Central memory CD8-positive, alpha-beta T cell (primary cell): ENCODE measurements around the gene ECHDC1.
A peak's percentile ranks its signal among the peaks of the same experiment; 100 is the strongest.

Source experiments
- ATAC-seq: fragments of 150-1000 bp; cut with Tn5 transposase; replicated peaks from 2 replicates; pipeline ENCODE4 v1.10.0; 2022; ENCODE audit warnings: mild to moderate bottlenecking, moderate FRiP score, moderate number of reproducible peaks; ENCODE audit not compliant: poor library complexity, severe bottlenecking; ENCODE audit errors: extremely low read depth
- DNase-seq, 2 donors: peaks; one replicate each; pipeline ENCODE4 v3.0.0; 2021; ENCODE audit warnings: low spot score in 2 of 2
- H3K27ac Mint-ChIP-seq: one replicate; pipeline ENCODE4 v1.8.0; 2022; ENCODE audit warnings: low read depth, mild to moderate bottlenecking, moderate library complexity, mixed read lengths
- H3K27me3 Mint-ChIP-seq: one replicate; pipeline ENCODE4 v1.8.0; 2022; ENCODE audit warnings: mixed read lengths
- H3K36me3 Mint-ChIP-seq: one replicate; pipeline ENCODE4 v1.8.0; 2022; ENCODE audit warnings: mild to moderate bottlenecking, moderate library complexity, mixed read lengths; ENCODE audit not compliant: insufficient read depth
- H3K4me1 Mint-ChIP-seq: one replicate; pipeline ENCODE4 v1.8.0; 2022; ENCODE audit warnings: mixed read lengths
- H3K4me3 Mint-ChIP-seq: one replicate; pipeline ENCODE4 v1.8.0; 2022; ENCODE audit warnings: mild to moderate bottlenecking, moderate library complexity, mixed read lengths
- H3K9me3 Mint-ChIP-seq: one replicate; pipeline ENCODE4 v1.8.0; 2022; ENCODE audit warnings: mixed read lengths

The ECHDC1 gene

DNA sequence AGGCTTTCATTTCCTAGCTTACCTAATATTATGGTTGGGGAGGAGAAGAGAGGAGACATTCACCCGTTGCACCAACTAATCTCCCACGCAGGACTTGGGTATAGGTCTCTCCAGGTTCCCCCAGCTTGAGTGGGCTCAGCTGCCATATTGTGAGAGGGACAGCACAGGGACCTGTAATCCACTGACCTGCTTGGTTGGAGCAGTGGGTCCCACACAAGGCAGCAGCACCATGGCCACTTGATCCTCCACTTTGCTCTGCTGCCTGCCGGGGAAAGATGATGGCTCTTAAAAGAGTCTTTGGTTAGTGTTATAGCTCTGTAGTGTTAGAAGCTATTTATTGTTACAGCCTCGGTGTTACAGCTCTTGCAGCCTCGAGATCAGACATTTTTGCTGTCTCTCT is 22.5 kb upstream of the ECHDC1 start:
- Mint-ChIP-seq H3K27me3 (no peaks in the 10 kb centered on the region), H3K27ac (no peak overlapping the region), H3K9me3 (no peaks in the 10 kb centered on the region), H3K4me1 (no peaks in the 10 kb centered on the region), H3K4me3 (no peak overlapping the region), H3K36me3 (no peaks in the 10 kb centered on the region)
- no peak for ATAC-seq
- no peak for DNase-seq

DNA sequence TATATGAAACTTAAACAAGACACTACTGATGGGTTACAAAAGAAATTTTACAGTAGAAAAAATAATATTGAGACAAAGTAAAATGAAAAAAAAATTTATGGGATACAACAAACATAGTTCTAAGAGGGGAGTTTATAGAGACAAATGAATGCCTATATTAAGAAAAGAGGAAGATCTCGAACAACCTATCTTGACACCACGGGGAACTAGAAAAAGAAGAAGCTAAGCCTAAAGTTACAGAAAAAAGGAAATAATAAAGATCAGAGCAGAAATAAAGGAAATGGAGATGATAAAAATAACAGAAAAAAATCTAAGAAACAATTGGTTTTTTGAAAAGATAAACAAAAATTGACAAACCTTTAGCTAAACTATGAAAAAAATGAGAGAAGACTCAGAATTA is 9.1 kb upstream of the ECHDC1 start:
- no peaks in the 10 kb centered on the region for H3K9me3 Mint-ChIP-seq
- H3K36me3 Mint-ChIP-seq: no peaks in the 10 kb centered on the region
- H3K4me1 Mint-ChIP-seq: no peaks in the 10 kb centered on the region
- no peak overlapping the region for H3K27ac Mint-ChIP-seq
- no peak overlapping the region for H3K4me3 Mint-ChIP-seq
- ATAC-seq (no peak), DNase-seq (no peak)
- H3K27me3 Mint-ChIP-seq: no peaks in the 10 kb centered on the region

DNA sequence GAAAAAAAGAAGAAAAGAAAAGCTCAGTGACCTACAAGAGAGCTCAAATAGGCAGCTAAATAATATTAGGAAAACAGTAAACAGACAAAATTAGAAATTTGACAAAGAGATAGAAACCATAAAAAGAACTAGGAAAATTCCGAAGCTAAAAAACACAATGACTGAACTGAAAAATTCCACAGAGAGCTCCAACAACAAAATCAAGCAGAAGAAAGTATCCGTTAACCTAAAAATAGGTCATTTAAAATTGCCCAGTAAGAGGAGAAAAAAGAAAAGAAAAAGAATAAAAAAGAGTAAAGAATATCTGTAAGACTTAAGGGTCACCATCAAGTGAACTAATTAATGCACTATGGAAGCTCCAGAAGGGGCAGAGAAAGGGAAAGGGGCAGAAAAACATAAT is 6.6 kb upstream of the ECHDC1 start:
- Mint-ChIP-seq H3K4me3 (no peak overlapping the region), H3K9me3 (no peaks in the 10 kb centered on the region), H3K36me3 (no peaks in the 10 kb centered on the region), H3K27me3 (no peaks in the 10 kb centered on the region), H3K27ac (no peak overlapping the region), H3K4me1 (no peaks in the 10 kb centered on the region)
- ATAC-seq: no peak
- no peak for DNase-seq

DNA sequence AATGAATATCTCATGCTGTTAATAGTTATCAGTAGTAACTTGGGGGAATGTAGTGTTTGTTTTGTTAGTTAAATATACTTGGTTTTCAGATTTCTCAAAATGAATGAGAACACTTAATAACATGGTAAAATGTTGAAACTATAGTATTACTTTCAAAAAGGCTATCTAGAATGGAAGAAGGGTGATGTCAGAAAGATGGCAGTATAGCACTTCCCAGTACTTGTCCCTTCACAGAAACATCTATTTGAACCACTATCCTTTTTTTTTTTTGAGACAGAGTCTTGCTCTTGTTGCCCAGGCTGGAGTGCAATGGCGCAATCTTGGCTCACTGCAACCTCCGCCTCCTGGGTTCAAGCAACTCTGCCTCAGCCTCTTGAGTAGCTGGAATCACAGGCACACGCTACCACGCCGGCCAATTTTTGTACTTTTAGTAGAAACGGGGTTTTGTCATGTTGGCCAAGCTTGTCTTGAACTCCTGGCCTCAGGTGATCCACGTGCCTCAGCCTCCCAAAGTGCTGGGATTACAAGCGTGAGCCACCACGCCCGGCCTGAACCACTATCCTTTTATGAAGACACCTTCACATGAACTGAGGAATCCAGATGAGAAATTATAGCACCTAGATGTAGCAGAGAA is 4.7 kb upstream of the ECHDC1 start:
- DNase-seq (no peak), ATAC-seq (no peak)
- Mint-ChIP-seq H3K4me3 (no peak overlapping the region), H3K4me1 (no peaks in the 10 kb centered on the region), H3K27me3 (no peaks in the 10 kb centered on the region), H3K27ac (no peak overlapping the region), H3K9me3 (no peaks in the 10 kb centered on the region), H3K36me3 (no peaks in the 10 kb centered on the region)

DNA sequence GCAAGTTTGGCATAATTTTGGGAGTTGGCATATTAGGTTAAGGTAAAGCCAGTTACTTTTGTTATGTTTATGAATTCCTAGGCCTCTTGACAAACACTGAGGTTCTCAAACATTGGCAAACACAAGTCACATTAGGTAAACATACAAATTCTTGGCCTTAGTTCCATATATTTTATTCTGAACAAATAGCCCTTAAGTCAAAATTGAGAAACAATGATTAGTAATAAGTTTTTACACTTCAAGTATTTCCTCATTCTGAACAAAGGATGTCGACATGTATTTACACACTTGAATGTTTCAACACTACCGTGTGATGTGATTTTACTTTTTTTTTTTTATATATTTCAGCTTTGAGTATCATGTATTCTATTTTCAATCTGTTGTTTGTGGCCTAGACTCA is 3.8 kb upstream of the ECHDC1 start:
- ATAC-seq (no peak), DNase-seq (no peak)
- Mint-ChIP-seq H3K4me3 (no peak overlapping the region), H3K4me1 (no peaks in the 10 kb centered on the region), H3K27me3 (no peaks in the 10 kb centered on the region), H3K9me3 (no peaks in the 10 kb centered on the region), H3K27ac (no peak overlapping the region), H3K36me3 (no peaks in the 10 kb centered on the region)

DNA sequence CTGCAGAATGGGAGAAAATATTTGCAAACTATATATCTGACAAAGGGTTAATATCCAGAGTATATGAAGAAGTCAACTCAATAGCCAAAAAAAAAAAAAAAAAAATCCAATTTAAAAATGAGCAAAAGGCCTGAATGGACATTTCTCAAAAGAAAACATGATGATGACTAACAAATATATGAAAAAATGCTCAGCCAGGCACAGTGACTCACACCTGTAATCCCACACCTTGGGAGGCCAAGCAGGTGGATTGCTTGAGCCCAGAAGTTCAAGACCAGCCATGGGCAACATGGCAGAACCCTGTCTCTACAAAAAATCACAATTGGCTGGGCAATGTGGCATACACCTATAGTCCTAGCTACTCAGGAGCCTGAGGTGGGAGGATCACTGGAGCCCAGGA is 2.1 kb upstream of the ECHDC1 start:
- no peaks in the 10 kb centered on the region for H3K9me3 Mint-ChIP-seq
- no peaks in the 10 kb centered on the region for H3K27me3 Mint-ChIP-seq
- no peak overlapping the region for H3K27ac Mint-ChIP-seq
- ATAC-seq (no peak), DNase-seq (no peak)
- no peaks in the 10 kb centered on the region for H3K36me3 Mint-ChIP-seq
- no peaks in the 10 kb centered on the region for H3K4me1 Mint-ChIP-seq
- H3K4me3 Mint-ChIP-seq: no peak overlapping the region

DNA sequence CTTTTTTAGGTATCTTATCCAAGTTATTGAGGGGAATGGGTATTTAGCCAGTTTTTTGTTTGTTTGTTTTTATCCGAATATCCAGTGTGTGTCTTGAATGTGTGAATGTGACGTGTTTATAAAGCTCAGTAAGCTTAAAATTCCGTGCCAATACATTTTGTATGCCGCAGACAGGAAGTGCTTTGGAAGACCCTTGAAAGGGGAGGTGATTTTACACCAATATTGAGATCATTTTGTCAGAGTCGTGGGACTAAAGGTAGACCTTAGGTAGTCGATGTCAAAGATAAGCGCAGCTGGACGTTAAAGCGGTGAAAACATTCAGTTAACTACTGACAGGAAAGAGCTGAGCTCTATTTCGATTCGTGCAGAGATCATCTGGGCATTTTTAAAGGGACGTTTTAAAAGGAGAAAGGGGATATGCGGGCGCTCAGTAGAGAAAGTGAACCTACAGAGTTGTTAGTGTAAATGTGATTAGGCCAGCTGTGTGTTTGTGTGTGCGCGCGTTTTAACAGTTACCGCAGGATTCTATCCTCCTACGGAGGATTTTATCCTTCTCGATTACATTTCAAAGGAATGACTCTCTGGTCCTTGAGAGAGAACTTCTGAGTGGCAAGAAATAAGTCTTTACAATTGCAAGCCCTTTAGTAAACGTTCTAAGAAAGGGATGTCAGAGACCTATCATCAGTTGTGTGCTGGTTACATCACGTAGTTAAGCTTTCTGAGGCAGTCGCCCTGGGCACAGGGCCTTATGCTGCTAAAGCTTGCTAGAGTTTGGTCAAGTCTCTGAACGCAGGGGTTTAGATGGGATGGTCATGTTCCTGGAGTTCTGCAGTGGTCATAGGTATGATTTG is 625 bp upstream of the ECHDC1 start:
- ATAC-seq (peak; percentile 4), DNase-seq (no peak)
- Mint-ChIP-seq H3K4me1 (no peaks in the 10 kb centered on the region), H3K27me3 (no peaks in the 10 kb centered on the region), H3K4me3 (no peak overlapping the region), H3K36me3 (peaks cover 1% of the 10 kb centered on the region), H3K27ac (no peak overlapping the region), H3K9me3 (no peaks in the 10 kb centered on the region)

DNA sequence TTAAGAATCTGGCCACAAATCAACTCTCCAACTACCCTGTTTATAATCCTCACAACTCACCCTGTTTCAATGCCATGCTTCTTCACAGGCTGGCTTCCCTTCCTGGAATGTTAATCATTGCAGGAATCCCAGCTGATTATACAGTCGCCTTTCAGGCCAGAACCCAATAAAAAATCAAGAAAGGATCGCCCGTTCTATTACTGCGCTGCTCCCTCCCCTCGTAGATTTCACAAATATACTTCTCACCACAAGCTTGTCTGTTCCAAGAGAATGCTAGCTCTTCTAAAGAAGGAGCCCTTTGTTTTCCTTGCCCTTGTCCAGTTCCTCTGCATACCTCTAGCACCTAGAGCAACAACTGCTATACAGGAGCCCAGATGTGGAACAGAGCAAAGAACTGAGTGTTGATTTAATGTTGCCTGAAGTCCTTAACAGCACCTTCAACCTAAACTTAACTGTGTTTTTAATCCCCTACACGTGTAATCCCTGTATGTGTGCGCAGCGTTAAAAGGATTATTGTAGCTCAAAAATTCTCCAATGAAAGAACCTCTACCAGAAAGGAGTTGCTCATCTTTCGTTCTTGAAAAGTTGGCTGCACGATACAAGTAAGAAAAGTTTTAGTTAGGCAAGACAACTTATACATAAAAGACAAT is 988 bp downstream of the ECHDC1 start:
- ATAC-seq (no peak), DNase-seq (no peak)
- Mint-ChIP-seq H3K4me1 (peaks cover 5% of the 10 kb centered on the region), H3K27ac (no peak overlapping the region), H3K9me3 (no peaks in the 10 kb centered on the region), H3K27me3 (no peaks in the 10 kb centered on the region), H3K36me3 (peaks cover 1% of the 10 kb centered on the region), H3K4me3 (no peak overlapping the region)

DNA sequence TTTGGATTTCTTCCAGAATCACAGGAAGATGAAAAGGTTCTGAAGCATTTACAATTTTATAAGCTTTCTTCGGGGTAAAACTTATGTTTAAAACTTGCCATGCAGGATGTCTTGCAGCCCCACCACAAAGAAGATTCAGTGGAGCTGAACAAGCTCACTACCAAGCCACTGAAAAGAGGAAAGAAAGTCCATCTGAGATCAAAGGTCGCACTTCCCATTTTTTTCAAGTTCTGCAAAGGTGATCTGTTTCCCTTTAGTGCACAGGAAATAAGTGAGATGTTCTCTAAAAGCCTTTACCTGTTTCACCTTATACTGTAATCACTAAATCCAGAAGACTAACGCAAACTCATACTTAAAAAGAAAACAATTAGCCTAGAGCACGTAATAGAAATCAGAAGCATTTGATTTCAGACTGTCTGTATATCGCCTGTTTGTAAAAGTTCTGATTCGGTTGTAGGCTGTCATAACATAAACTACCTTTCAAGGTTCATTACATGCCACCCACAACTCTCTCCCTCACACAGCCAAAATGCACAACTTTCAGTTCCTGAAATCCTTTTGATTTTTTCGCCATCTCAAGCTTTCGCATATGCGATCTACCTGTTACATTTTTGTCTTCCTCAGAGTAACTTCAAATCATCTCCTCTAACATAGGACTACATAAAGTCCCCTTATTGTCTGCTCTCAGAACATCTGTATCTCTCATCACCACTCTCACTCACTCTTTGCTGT is 1.8 kb downstream of the ECHDC1 start:
- peaks cover 1% of the 10 kb centered on the region for H3K36me3 Mint-ChIP-seq
- H3K27me3 Mint-ChIP-seq: no peaks in the 10 kb centered on the region
- H3K27ac Mint-ChIP-seq: no peak overlapping the region
- ATAC-seq (no peak), DNase-seq (no peak)
- no peak overlapping the region for H3K4me3 Mint-ChIP-seq
- peaks cover 12% of the 10 kb centered on the region for H3K4me1 Mint-ChIP-seq
- H3K9me3 Mint-ChIP-seq: no peaks in the 10 kb centered on the region

DNA sequence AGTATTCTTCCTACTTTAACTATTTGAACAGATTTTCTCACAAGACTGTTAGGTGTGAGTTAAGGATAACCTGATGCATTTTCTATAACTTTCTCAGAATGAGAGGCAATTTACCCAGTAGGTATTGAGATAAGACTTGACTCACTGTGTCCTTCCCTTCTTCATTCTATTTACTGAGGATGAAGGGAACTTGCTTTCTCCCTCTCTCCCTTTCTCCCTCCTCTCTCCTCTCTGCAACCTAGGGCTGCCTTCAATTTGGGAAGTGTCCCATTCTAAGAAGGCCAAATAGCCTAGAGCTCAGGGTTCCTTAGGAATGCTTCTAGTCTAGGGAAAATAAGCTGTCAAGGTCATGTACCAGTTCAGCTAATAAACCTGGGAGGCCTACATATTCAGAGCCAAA is 3.2 kb downstream of the ECHDC1 start:
- Mint-ChIP-seq H3K27ac (no peak overlapping the region), H3K36me3 (peaks cover 1% of the 10 kb centered on the region)

DNA sequence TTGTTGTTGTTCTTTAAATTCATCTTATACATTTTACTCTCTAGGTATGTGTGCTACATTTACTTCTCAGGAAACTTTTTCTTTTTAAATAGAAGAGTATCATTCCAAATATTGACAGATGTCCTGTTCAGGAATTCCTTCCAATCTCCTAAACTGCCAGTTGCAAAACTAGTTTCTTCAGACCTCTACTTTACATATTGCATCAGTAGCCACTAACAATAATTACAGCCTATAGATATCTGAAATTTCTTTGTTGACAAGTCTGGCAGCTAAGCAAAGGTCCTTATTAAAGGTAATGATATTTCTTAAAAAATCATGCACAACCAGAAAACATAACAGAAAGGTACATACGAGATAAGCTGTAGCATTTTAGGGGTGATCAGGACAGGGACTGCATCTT is 4.5 kb downstream of the ECHDC1 start:
- no peak overlapping the region for H3K4me3 Mint-ChIP-seq
- no peaks in the 10 kb centered on the region for H3K27me3 Mint-ChIP-seq
- no peaks in the 10 kb centered on the region for H3K9me3 Mint-ChIP-seq
- no peak for DNase-seq
- peaks cover 26% of the 10 kb centered on the region for H3K4me1 Mint-ChIP-seq
- peaks cover 1% of the 10 kb centered on the region for H3K36me3 Mint-ChIP-seq
- H3K27ac Mint-ChIP-seq: no peak overlapping the region
- no peak for ATAC-seq

More for the DNA sequence above, 3.2 kb downstream of the ECHDC1 start:
- Mint-ChIP-seq H3K27me3 (no peaks in the 10 kb centered on the region), H3K4me3 (no peak overlapping the region), H3K4me1 (peaks cover 17% of the 10 kb centered on the region), H3K9me3 (no peaks in the 10 kb centered on the region)
- DNase-seq (no peak), ATAC-seq (no peak)

DNA sequence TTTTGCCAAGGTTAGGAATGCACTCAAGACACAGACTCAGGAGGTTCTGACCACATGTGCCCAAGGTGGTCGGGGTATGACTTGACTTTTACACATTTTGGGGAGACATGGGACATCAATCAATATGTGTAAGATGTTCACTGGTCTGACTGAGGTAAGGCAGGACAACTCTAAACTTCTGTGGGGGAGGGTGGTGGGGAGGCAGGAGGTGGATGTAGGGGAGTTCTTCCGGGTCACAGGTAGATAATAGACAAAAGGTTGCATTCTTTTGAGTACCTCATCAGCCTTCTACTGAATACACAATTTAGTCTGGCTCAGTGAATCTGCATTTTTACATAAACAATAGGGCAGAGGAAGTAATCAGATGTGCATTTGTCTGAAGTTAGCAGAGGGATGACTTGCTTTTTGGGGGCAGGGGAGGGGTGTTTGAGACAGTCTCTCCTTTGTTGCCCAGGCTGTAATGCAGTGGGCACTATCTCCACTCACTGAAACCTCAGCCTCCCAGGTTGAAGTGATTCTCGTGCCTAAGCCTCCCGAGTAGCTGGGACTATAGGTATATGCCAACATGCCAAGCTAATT is 10.9 kb downstream of the ECHDC1 start:
- Mint-ChIP-seq H3K4me1 (peaks cover 33% of the 10 kb centered on the region), H3K9me3 (no peaks in the 10 kb centered on the region), H3K27me3 (no peaks in the 10 kb centered on the region), H3K36me3 (peaks cover 10% of the 10 kb centered on the region), H3K27ac (no peak overlapping the region), H3K4me3 (no peak overlapping the region)
- DNase-seq (no peak), ATAC-seq (no peak)
